Kidney glomerular epithelial cell (primary cell): ENCODE measurements around the gene IGFBP7.

Source experiments
- DNase-seq: peaks from one replicate; lab custom pipeline; 2025; lab: John Stamatoyannopoulos, UW

Gene IGFBP7

DNA sequence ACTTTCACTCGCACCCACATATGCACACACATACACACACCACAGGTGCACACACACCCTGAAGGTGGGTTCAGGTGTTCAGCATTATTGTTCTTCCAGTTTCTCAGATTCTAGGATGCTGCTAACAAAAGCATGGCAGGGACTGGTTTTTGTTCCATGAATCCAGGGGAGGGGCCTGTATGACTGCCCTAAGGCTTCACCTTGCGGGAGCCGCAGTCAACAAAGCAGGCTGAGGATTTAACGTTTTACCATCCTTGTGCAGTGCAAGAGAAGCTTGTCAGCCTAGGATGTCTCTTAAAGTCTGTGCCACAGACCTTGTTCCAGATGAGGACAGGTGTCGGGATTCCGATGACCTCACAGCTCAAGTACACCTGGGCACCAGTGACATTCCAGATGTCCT lies 69.7 kb downstream of the IGFBP7 start:
- DNase-seq = no peak

DNA sequence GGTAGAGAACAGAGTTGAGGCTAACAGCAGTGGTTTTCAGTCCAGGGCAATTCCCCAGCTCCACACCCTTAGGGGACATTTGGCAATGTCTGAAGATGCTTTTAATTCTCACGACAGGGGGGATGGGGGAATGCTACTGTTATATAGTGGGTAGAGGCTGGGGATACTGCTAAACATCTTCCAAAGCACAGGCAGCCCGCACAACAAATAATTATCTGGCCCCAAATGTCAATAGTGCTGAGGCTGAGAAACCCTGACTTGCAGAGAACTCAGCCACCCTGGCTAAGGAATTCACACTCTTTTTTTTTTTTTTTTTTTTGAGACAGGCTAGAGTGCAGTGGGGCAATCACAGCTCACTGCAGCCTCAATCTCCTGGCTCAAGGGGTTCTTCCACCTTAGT lies 70.8 kb downstream of the IGFBP7 start:
- no peak for DNase-seq

GRCh38 chr4:57037982-57038604 lies 72.1 kb downstream of the IGFBP7 start:
- no peak for DNase-seq

DNA sequence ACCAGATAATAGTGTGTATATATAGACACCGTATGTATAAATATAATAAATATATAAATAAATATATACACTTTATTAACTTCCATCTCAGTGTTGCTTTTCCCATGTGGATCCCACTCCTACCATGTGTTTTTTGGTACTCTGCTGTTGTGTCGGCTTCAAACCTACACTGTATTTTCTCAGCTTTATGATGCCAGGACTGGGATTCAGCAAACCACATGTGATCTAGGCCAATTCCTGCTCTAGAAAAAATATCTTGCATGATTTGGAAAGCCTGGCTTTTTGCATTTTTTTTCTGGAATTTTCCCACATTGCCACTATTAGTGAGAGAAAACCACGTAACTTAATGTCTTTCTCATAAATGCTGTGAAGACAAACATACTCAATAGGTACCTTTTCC lies 75.7 kb downstream of the IGFBP7 start:
- DNase-seq = no peak

- DNase-seq = peak; percentile 61
Observed at GRCh38 chr4:57023104-57023503, 87.1 kb downstream of the IGFBP7 start.

DNA sequence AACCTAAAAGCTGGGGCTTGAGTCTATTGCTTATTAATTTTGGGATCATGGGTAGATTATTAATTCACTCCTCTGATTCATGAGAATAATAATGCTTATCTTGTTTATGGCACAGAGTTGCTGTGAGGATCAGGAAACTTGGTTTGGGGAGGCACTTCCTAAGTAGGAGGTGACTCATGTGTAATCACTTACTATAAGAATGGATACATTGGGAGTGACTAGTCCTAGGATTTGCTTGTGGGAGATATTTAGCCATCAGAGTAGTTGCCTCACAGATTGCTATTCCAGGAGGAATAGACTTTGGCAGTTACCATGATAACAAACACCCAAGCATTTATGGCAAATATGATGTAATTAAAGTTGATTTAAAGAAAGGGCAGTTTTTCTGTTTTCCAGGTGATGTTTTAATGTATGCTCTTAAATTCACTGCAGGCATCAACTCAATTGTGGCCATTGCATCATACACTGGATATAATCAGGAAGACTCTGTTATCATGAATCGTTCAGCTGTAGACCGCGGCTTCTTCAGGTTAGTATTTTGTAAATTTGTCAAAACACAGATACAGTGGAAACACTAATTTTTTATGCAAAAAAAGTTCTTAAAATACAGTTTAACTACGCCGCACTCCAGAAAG lies 89.6 kb downstream of the IGFBP7 start:
- DNase-seq = peak; percentile 76

DNA sequence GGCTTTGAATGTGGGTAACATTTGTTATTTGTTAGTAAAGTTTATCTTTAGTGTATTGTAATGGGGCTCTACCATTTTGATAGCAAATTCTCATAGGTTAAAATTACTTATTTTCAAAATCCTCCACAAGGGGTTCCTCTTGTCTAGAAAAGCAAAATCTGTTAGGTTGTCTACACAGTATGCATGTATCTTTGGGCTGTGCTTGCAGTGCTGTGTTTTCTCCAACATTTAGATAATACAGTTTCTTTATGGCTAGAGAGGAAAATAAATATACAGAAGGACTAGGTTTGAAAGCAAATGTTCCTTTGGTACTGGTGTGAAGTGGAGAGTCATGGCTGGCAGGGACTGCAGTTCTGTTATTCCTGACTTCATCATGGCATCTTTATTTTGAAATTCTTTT lies 91.2 kb downstream of the IGFBP7 start:
- no peak for DNase-seq

- DNase-seq = no peak
Observed at GRCh38 chr4:57013543-57014120, 96.6 kb downstream of the IGFBP7 start.

DNA sequence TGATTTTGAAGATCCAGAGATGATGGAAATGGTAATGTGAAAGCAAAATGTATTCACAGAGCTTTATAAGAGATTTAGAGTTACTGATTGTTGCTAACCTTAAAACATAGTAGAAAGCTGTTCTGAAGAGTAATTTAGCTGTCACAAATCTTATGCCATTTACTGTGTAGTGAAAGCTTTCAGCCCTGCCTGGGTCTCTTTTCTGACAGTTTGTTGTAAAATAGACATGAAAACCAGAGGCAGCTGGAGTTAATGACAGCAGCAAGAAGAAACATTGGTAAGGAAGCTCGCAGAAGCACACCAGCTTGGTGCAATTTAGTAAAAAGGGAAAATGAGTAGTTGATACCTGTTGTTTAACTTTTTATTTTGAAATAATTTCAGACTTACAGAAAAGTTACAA lies 110.4 kb downstream of the IGFBP7 start:
- no peak for DNase-seq

DNA sequence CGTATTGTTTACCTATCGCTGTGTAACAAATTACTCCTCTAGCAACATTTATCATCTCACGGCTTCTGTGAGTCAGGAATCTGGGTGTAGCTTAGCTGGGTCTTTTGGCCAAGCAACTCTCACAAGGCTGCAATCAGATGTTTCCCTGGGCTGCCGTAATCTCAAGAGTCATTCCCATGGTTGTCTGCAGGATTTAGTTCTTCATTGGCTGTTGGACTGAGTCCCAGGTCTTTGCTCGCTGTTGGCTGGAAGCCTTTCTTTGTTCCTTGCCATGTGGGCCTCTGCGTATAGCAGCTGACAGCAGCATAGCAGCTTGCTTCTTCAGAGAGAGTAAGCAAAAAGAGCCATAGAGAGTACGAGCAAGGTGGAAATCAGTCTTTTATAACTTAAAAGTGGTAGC lies 114.7 kb downstream of the IGFBP7 start:
- no peak for DNase-seq

DNA sequence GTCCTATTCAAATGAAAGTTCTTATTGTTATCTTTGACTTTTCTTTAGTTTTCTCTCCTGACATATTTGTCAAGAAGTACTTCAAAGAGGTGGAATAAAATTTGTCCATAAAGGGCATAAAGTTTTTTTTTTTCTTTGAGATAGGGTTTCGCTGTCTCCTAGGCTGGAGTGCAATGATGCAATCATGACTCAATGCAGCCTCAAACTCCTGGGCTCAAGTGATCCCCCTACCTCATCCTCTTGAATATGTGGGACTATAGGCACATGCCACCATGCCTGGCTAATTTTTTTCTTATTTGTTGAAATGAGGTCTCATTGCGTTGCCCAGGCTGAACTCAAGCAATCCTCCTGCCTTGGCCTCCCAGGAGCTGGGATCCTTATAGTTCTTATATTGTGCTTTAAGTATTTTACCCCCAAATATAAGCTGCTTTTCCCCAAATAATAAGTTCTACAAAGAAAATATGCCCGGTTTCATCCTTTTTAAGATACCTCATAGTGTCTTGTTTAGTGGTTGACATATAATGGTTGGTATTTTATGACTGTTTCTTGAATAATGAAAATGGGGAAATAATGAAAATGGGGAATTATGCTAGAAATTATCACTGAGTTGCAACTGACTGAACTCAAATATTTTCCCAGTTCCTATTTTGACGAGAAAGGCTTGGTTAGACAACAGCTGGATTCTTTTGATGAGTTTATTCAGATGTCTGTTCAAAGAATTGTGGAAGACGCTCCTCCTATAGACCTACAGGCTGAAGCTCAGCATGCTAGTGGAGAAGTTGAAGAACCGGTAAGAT lies 119.9 kb downstream of the IGFBP7 start:
- DNase-seq = no peak

DNA sequence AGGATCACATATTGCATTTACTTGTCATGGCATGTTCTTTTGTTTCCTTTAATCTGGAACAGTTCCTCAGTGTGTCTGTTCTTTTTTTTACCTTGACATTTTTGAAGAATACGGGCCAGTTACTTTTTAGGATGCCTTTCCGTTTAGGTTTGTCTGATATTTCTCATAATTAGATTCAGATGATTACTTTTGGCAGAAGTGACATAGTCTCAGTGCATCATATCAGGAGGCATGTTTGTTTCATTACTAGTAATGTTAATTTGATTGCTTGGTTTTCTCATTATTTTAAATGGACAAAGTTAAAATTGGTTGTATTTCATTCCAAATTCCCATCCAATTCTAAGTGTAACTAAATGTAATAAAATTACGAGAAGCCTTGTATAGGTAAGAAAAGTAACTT lies 123.2 kb downstream of the IGFBP7 start:
- DNase-seq = no peak

GRCh38 chr4:56986192-56986591 lies 124.0 kb downstream of the IGFBP7 start:
- DNase-seq = no peak

GRCh38 chr4:56981795-56982201 lies 128.4 kb downstream of the IGFBP7 start:
- DNase-seq = peak; percentile 71
